ENCODE data around the gene ZNF750.

DNA sequence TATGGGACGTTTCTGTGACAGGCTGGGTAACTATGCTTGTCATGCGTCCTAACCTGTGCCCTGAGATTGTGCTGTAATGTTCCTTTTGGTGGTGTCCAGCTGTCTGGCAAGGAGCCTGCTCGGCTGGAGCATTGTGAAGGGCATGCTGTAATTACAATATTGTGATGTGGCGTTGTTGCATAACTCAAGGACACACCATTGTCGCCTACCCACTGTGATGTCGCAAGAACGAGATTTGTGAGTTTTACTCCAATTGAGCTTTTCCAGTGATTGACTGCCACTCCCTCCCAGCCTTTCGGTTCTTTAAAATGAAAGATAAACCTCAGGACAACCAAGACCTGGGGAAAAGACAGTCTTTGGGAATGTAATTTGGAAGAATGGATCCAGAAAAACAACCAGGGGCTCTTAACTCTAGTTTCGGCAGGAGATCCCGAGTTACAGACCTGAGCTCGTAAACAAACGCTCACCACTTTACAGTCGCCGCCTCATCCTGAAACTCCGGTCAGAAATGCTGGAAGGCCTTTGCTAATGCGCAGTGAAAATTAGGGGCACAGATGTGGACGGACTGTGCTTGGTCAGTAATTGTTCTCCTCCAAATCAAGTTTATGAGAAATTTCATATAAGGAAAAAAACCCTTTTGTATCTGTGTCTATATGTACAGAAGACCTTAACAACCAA lies 1.3 kb downstream of the ZNF750 start:
- TF ChIP-seq GATA3 (IDR thresholded peaks at IDR 0.05; ENCODE audit: low read depth, low read length) (no peak), GATA2 (IDR thresholded peaks at IDR 0.05; ENCODE audit: low read depth, low read length) (no peak)

Measured in SH-SY5Y (cell line).